Fibroblast of villous mesenchyme (primary cell): Measurements from ENCODE around the gene DIDO1. TPM values are rescaled to one million over a fixed set of nuclear protein-coding genes. Genes with fewer than 3 reads are reported as not detected.

Source experiments
- DNase-seq: peaks from one replicate; pipeline ENCODE4 v3.0.0-alpha.2; 2010; ENCODE audit warnings: low read depth
- H3K4me3 ChIP-seq: 2 replicates; pipeline ENCODE4 v1.5.1; 2011; ENCODE audit warnings: low read depth, mild to moderate bottlenecking, low read length
- total RNA-seq: library from RNA; depleted of rRNA; stranded (reverse); fragments of >200 nt; gene quantifications from 2 replicates; pipeline ENCODE4 v1.2.3, GENCODE V29; 2012
- TF ChIP-seq, protein P1 (sequence below): IDR thresholded peaks from 2 replicates; pipeline ENCODE4 v1.5.1; 2012; ENCODE audit warnings: low read depth, mild to moderate bottlenecking, low read length; ENCODE audit not compliant: insufficient read depth

The DIDO1 gene
- total RNA-seq, 1 donor: 47.5 TPM

DNA sequence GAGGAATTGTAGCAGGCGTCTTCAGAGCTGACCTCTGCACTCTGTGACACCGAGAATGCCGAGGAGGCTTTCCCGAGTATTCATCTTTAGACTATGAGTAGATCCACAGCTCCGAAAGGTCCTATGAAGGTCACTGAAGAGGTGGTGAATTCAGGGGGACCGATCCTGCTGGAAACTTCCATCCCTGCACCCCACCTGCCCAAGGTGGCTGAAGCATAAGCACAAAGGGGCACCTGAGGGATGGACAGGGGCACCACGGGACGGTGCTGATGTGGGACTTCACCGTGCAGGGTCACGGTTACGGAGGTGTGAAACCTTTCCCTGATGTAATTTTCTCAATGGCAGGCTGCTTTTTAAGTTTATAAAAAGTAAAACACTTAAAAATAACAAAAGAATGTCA, 24.4 kb downstream of the DIDO1 start:
- TF ChIP-seq, protein P1, sequence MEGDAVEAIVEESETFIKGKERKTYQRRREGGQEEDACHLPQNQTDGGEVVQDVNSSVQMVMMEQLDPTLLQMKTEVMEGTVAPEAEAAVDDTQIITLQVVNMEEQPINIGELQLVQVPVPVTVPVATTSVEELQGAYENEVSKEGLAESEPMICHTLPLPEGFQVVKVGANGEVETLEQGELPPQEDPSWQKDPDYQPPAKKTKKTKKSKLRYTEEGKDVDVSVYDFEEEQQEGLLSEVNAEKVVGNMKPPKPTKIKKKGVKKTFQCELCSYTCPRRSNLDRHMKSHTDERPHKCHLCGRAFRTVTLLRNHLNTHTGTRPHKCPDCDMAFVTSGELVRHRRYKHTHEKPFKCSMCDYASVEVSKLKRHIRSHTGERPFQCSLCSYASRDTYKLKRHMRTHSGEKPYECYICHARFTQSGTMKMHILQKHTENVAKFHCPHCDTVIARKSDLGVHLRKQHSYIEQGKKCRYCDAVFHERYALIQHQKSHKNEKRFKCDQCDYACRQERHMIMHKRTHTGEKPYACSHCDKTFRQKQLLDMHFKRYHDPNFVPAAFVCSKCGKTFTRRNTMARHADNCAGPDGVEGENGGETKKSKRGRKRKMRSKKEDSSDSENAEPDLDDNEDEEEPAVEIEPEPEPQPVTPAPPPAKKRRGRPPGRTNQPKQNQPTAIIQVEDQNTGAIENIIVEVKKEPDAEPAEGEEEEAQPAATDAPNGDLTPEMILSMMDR: no peak
- no peak for DNase-seq

DNA sequence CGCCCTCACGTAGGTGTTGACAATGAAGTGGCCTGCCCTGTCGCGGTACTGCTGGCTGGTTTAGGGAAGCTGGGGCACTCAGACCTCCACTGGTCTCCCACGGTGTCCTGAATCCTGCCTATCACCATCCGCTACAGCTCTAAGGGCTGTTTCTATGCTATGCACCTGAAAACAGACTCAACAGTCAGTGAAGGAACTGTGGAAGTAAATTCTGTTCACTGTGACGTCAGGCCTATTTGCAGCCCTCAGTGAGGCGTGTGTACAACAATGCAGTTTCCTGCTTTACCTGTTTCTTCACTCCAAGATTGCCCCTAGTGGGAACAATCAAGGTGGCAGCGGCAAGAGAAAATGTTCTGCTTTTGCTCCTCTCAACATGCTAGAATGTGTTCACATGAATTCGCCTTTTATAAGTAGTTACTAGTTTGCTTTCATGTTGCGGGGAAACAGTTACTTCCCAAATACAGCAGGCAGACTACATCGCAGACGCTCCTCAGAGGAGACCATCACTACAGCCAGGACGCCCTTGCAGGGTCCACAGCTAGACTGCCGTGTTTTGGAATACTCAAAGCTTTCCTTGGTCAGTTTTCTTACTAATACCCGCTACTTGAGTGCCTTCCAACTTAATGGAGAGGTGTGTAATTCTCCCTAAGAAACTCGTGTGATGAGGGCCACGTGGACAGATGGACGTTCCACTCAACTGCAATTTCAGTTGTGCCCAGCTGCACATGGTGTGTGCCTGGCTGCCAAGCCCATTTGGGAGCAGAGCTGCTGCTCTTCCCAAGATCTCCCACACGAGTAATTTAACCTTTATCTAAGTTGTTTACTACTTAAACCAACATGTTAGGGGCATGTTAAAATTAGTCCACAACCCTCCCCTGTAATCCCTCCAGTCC, 25.4 kb downstream of the DIDO1 start:
- TF ChIP-seq, protein P1: peak; percentile 3
- DNase-seq: no peak
- H3K4me3 ChIP-seq: no peak overlapping the region

More for the DNA sequence above, 24.4 kb downstream of the DIDO1 start:
- H3K4me3 ChIP-seq: no peak overlapping the region

DNA sequence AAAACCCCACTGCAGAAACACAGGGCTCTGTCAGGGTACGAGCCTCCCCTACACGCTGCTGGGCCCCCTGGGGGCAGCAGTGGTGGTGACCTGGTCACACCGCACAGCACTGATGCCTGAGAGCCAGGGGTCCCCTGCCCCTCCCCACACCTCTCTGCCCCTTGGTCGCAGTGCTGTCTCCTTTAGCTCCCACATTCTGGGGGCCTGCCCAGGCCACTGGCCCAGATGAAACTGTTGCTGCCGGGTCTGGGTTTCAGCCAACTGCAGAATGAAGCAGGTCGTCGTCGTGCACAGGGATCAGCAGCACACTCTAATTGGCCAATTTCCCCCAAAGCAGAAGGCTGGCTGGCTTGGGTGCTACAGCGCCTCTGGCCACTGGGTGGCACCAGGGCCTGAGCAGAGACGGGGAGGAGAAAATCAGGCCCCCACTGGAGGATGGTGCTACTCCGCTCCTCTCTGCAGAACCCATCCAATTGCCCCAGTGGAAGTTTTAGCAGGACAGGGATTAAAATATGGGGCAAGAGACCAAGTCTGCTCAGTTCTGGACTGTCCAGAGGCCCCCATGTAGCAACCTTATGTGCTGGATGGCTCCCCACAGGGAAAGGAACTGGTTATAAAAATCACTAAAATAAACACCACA, 26.1 kb downstream of the DIDO1 start:
- TF ChIP-seq, protein P1: peak; percentile 69
- no peak overlapping the region for H3K4me3 ChIP-seq
- peak; percentile 78 for DNase-seq

DNA sequence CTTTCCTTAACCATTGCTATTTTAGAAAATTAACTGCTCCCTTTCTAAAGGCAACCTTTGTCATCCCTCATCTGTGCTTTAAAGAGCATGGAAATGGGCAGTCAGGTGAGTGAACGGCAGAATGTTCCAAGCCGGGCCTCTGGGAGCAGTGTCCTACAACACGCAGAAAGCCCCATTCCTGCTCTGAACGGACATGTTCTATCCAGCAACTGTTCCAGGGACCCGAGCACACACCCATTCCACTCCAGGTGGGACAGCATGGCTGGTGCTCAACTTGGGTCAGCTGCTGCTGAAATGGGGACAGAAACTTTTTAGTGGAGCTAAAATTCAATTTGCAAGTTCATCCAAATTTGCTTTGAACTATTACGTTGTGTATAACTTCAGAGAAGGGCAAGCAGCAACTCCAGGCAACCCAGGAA, 26.7 kb downstream of the DIDO1 start:
- DNase-seq: peak; percentile 34
- no peak overlapping the region for H3K4me3 ChIP-seq
- TF ChIP-seq, protein P1: peak; percentile 20

DNA sequence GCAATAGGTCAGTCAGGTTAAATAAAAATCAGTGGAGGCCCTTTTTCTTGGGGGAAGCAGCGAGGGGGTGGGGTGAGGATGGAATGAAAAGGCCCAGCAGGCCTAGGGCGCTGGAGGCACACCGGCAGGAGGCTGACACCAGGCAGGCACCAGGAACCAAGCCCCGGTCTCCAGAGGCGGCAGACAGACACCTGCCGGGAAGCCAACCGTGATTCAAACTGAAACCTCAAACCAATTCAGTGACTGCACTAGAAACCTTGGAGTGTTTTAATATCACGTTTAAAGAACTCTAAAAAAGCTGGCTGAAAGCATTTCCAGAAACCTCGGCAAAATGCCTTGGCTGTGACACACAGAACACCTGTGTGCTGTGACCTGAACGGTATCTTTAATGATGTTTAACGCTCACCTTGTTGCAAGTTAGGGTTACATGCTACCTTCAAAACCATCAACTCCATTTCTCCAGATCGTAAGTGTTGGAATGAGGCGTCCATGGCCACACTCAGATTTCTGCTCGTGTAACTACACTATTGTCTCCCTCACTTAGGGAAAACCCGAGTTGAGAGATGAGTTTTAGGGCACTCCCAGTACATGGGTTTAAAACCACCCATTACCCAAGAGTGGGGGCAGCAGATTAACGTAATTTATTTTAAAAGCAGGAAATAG, 27.2 kb downstream of the DIDO1 start:
- H3K4me3 ChIP-seq: no peak overlapping the region
- no peak for DNase-seq
- TF ChIP-seq, protein P1: no peak

DNA sequence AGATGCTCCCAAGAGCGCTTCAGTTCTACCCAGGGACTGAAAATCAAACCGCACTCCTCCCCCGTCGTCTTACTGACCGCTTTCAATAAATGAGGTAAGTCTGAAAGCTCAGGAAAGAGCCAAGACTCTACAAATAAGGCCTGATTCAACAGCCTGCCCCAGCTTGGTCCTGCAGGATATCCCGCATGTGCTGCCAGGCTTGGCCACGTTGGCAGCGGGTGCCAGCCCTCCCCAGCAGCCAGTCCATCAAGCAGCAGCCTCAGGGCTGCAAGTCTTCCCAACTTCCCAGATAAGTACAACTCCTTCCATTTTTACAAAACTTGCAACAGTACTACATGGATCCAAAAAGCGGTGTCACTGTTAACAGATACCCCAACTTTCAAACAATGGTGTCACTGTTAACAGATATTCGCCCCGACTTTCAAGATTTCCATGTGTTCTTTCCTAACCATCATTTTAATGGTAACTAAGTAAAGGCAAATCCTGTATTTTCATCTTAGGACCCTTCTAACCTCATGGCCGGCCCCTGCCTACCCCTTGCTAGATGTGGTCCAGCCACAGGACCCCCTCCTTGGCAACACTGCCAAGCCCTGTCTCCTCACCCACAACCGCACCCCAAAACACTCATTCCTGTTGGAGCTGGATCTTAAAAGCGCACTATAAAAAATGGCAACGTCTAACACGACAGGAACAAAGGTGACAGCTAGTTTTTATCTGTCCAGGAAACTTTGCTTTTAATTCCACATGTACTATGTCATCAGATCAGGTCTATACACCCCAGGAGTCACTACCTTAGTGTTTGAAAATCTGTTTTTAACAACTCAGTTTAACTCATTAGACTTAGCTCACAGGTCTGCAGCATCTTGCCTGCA, 28.0 kb downstream of the DIDO1 start:
- DNase-seq: no peak
- TF ChIP-seq, protein P1: no peak
- no peak overlapping the region for H3K4me3 ChIP-seq
